Activated gamma-delta T cell treated with Interleukin-2 at 50 U/mL for 16 hours (primary cell): ENCODE data around the gene ZBTB21.

Experiments
- DNase-seq: peaks from one replicate; pipeline ENCODE4 v3.0.0-alpha.2; 2020

The ZBTB21 gene

GRCh38 chr21:41987310-41987709 lies 22.9 kb downstream of the ZBTB21 start:
- no peak for DNase-seq

- no peak for DNase-seq
Observed at GRCh38 chr21:41985662-41986416, 24.3 kb downstream of the ZBTB21 start.

- no peak for DNase-seq
Observed at GRCh38 chr21:41983229-41983628, 26.9 kb downstream of the ZBTB21 start.

- no peak for DNase-seq
Observed at GRCh38 chr21:41980561-41980960, 29.6 kb downstream of the ZBTB21 start.

DNA sequence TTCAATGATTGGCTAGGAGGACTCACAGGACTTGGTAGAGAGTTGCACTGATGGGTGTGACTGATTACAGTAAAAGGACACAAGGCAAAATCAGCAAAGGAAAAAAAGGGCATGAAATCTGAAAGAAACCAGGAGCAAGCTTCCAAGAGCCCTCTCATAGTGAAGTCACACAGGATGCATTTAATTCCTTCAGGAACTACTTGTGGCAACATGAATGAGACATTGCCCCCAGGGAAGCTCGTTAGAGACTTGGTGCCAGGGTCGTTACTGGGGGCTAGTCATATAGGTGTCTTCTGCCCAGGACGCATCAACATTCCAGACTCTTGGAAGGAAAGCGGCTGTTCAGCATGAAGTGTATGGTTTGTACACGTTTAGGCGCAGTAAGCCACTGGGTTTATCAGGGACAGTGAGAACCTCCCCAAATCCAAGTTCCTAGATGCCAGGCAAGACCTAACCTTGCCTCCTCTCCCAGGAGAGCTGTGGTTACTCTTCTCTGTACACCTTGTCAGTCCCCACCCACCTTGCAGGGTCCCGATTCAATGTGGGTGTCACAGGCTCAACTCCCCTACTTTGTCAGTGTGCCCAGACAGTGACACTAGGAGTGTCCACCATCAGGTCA lies 30.3 kb downstream of the ZBTB21 start:
- no peak for DNase-seq

DNA sequence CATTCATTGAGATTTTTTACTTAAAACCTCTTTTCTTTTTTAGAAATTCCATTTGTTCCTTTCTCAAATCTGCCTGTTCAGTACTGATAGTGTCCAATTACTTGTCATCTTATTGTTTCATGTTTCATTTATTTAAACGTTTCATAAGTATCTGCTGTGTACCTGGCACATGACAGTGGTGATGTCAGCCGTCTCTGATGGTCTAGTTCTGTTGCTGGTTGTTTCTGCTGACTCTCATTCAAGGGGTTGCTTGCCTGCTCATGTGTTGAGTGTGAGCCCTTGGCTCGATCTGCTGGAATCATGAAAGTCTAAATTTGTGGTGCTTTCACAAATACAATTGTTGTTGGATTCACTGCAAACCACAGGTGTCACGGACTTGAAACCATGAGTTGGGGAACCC lies 30.8 kb downstream of the ZBTB21 start:
- no peak for DNase-seq

DNA sequence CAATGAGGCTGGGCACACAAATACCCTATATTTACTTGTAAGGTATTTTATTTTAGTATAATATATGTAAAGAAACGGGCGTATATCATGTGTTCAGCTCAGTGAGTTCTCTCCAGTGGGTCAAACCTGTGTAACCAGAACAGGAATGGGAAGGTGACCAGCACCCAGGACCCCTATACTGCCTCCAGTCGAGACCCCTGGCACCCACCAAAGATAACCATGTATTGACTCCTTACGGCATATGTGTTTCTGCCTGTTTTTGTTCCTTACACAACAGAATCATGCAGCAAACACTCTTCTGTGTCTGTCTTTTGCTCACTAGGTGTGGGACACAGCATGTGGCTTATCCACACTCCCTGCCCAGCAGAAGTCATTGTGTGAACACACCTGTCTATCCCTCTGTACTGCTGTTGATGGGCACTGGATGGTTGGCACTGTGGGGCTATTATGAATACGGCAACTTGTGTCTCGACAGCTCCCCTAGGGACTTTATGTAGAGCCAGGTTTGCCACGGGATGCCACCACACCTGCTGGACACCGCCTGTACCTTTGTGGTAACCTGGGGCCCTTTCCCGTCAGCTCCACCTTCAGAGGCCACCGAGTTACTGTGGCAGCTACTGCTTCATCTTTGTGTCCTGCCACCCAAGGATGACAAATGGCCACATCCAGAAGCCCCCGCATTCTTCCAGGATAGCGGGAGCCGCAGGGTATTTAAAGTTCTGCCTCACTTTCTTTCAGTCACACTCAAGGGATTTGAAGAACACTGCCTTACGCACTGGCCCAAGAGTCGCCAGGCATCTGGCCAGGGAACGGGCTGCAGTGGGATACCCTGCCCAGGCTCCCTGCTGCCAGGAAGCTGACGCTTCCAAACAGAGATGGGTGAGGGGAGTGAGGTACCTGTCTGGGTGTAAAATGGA lies 32.9 kb downstream of the ZBTB21 start:
- DNase-seq = no peak

DNA sequence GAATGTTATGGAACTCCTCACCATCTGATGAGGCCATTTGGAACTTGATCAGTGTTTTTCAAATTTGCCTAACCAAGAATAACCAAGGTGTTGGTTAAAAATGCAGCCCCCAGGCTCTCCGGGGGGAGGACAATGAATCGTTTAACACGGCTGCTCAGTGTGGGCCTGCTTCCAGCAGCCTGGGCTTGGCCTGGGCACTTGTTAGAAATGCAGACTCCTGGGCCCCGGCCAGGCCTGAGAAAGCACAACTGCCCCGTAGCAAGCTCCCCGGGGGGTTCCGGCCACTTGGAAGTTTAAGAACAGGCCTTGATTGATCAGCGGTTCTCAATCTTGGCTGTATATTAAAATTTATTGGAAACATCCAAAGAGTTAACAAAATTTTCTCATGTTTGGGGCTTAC lies 33.5 kb downstream of the ZBTB21 start:
- DNase-seq = no peak

GRCh38 chr21:41975391-41976272 lies 34.5 kb downstream of the ZBTB21 start:
- no peak for DNase-seq

DNA sequence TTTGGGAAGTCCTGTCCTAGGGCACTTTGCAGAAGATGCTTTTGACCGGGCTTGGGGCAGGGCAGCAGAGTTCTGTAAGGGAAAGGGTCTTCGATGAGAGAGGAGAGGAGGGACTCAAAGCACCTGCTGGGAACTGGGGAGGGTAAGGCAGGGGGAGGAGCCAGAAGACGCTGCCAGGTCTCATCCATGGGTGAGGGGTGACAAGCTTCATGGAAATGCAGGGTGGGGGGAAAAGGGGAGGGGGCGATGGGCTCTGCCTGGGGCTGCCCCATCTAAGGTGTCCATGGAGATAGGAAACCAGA lies 35.5 kb downstream of the ZBTB21 start:
- no peak for DNase-seq

- DNase-seq = no peak
Observed at GRCh38 chr21:41973861-41974751, 36.1 kb downstream of the ZBTB21 start.

DNA sequence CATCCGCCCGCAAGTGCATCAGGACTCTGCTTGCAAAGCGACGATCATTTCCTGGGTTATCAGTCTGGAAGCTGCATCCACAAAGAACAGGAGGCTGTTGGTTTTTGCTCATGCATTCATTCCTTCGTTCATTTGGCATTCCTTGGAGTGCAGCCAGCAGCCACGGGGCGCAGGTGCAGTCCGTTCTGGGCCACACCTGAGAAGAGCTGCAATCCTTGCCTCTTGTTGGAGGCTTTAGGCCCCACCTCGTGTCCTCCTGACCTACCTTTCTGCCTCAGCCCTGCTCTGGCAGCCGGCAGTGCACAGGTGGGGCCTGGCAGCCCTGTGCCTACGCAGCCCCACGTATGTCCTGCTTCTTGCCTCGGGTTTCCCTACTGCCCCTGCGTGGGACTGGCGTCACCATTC lies 36.7 kb downstream of the ZBTB21 start:
- DNase-seq = no peak

DNA sequence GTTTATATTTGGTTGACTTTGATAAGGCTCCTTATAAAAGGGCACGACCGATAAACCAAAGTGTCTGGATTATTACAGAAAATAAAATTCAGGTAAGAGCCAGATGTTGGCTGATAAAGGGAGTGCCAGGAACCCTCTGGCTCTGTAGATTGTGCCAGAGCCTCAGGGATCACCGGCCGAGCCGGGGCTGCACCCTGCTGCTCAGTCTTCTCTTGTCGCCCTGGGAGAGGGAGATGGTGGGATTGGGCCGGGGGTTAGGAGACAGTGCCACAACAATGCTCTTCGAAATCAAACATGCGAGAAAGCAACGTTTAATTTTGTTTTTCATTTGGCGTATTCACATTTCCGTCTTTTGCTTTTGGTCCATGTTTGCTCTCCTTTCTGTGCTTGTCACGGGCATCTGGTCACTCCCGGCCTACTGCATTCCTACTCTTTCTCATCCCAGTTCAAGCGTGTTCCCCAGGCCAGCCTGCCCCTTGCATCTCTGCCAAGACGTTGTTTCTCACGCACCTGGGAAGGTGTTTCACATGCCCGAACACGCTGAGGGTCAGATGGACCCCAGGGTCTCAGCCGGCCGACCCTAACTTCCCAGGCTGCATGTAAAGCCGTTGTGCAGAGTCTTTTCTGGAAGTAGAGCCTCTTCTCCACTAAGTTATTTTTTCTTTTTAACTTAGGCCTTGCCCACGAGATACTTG lies 37.5 kb downstream of the ZBTB21 start:
- no peak for DNase-seq

DNA sequence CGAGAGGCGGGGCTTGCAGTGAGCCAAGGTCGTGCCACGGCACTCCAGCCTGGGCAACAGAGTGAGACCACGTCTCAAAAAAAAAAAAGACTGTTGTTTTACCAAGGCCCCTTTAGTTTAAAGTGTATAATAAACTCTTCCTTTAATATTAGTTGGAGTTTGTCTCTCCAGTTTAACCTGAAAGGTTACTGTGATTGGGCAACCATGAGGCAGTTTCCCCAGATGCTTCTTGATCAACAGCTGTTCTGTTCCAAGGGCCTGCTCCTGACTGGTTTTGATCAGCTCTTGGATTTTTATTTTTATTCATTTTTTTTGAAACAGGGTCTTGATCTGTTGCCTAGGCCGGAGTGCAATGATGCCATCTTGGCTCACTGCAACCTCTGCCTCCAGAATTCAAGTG lies 38.3 kb downstream of the ZBTB21 start:
- DNase-seq = no peak

DNA sequence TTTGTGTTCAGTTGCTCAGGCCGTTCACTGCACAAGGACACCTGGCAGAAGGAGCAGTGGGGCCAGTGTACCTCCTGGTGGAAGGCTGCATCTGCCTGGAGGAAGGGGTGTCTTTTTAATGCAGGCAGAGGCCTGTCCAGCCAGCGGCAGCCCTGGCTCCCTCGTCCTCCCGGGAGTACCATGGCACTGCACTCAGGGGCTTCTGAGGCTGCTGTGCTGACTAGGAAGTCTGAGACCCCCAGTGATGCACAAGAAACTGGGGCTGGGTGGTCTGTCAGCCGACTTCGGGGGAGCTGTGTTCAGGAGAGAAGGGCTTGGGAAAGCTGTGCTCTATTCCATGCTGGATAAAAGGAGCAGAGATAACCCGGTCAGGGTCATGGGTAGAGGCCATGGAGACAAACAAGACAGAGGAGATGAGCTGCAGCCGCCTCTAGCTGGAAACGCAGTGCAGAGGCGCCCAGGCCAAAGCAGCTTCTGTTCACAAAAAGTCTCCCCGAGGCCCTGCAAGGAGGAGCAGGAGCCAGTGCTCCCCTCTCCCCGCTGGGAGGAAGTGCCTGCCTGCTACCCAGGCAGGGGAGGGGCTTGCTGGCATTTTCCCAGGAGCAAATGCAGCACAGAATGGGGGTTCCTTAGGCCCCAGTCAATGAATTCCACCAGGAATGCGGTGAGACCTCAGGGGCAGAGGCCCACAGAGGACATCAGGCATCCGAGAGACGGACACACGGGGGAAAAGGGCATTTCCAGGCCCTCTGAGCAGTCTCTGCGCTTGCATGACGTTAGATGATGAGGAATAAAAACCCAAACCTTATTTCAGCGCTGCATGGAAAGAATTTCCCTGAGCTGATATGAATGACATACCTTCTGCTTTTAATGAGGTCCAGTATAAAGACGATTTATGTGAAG lies 39.2 kb downstream of the ZBTB21 start:
- DNase-seq = no peak

DNA sequence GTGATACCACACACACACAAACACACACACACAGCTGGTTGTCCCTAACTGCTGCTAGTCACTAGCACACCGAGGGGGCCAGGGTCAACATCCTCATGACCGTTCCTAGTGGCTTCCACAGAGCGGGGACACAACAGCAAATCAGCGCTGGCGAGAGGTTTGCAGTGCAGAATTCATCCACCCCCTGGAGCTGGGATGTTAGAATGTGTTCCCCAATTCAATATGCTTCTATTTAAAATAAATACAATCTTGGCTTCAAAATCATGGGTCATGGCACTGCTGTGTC lies 40.1 kb downstream of the ZBTB21 start:
- DNase-seq = no peak

DNA sequence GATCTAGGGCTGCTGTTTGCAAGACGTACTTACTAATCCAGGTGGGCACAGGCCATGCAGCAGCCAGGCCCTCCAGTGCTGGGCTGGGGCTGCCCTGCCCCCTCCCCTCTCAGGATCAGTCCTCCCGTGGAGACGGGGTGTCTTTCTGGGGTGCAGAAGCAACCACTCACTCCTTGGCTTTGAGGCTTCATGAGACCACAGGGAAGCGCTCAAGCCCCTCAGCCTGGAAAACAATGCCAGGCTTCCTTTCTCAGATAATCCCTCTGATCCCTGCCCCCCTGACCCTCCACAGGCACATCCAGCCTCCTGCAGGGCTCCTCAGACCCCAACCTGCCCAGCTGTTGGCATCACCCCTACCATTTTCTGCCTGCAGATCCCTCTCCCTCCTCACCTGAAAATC lies 42.5 kb downstream of the ZBTB21 start:
- no peak for DNase-seq

- DNase-seq = no peak
Observed at GRCh38 chr21:41966872-41967621, 43.1 kb downstream of the ZBTB21 start.

- no peak for DNase-seq
Observed at GRCh38 chr21:41966041-41966833, 43.9 kb downstream of the ZBTB21 start.
